Coronary artery (tissue), 2 donors: ENCODE data around the gene PLEKHG5.

Source experiments
- DNase-seq: peaks from one replicate; pipeline ENCODE4 v3.0.0-alpha.2; 2017; ENCODE audit warnings: low spot score
- H3K27ac ChIP-seq, 2 donors: fragments of 200-600 bp; sonication (generic); one replicate each; pipeline ENCODE4 v1.5.1; 2016 to 2019
- H3K4me3 ChIP-seq: fragments of 200-600 bp; sonication (generic); 2 replicates; pipeline ENCODE4 v1.5.1; 2016; ENCODE audit warnings: mild to moderate bottlenecking, moderate library complexity
- CTCF ChIP-seq: fragments of 200-600 bp; sonication (generic); IDR thresholded peaks from one replicate; pipeline ENCODE4 v1.5.1; 2019; ENCODE audit warnings: antibody characterized with exemption

Gene PLEKHG5

DNA sequence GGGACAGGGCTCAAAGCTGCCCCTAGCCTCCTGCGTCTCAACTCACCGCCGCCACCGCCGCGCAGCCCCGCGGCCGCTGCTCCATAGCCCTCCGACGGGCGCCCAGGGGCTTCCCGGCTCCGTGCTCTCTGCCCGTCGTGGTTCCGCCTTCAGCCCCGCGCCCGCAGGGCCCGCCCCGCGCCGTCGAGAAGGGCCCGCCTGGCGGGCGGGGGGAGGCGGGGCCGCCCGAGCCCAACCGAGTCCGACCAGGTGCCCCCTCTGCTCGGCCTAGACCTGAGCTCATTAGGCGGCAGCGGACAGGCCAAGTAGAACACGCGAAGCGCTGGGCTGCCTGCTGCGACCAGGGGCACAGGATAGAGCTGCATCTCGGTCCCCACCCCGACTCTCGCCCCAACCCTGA lies 25.4 kb downstream of the PLEKHG5 start, which contains the start of gene TNFRSF25:
TNFRSF25 (minus strand) TSS at position 151 of the 400 bp plus-strand sequence; CDS start at position 85, 66 bp downstream.
- H3K4me3 ChIP-seq: no peak within 1 kb of the TSS
- H3K27ac ChIP-seq: no peak within 1 kb of the TSS
- DNase-seq: no peak
- TF ChIP-seq CTCF: no peak

DNA sequence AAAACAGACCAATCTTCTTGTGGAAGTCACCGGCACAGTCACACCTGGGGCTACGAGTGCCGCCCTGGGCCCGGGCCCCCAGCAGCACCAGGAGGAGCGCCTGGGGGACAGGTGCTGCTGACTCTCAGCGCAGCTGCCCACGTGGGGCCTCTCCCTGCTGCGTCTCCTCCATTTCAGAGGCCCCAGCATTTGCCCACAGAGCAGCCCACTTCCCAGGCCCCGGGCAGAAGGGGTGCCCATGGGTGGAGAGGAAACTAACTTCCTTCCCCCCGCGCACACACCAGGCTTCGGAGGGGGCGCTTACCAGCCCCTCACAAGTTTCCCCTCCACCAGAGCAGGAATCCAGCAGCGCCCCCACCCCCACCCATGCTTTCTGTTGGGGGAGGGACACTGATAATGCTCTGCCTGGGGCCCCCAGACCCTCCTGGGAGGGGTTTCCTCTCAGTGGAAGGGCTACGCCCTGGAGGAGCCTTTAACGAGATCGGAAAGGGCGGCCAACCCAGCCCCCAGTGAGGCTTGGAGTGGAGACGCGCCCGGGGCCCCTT lies 25.9 kb downstream of the PLEKHG5 start:
- H3K4me3 ChIP-seq: no peak overlapping the region
- no peak for DNase-seq
- H3K27ac ChIP-seq: no peak overlapping the region
- TF ChIP-seq CTCF: no peak

GRCh38 chr1:6464915-6465314 lies 26.6 kb downstream of the PLEKHG5 start:
- TF ChIP-seq CTCF: no peak
- no peak for DNase-seq
- H3K4me3 ChIP-seq: no peak overlapping the region
- no peak overlapping the region for H3K27ac ChIP-seq

GRCh38 chr1:6464514-6464836 lies 27.0 kb downstream of the PLEKHG5 start:
- no peak for DNase-seq
- no peak for TF ChIP-seq CTCF
- H3K27ac ChIP-seq: no peak overlapping the region
- H3K4me3 ChIP-seq: no peak overlapping the region

DNA sequence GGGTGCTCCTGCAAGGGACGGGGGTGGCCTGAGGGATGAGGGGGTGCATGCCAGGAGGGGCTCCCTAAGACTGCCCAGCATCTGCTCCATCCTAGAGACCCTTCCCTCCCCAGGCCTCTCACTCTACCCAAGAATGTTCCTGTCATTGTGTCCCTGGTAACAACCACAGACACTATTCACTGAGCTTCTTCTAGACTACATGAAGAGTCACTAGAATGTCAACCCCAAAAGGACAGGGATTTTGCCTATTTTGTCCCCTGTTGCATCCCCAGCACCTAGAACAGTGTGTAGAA lies 28.4 kb downstream of the PLEKHG5 start:
- Histone ChIP-seq H3K4me3 (no peak overlapping the region), H3K27ac (no peak overlapping the region)
- no peak for DNase-seq
- no peak for TF ChIP-seq CTCF

DNA sequence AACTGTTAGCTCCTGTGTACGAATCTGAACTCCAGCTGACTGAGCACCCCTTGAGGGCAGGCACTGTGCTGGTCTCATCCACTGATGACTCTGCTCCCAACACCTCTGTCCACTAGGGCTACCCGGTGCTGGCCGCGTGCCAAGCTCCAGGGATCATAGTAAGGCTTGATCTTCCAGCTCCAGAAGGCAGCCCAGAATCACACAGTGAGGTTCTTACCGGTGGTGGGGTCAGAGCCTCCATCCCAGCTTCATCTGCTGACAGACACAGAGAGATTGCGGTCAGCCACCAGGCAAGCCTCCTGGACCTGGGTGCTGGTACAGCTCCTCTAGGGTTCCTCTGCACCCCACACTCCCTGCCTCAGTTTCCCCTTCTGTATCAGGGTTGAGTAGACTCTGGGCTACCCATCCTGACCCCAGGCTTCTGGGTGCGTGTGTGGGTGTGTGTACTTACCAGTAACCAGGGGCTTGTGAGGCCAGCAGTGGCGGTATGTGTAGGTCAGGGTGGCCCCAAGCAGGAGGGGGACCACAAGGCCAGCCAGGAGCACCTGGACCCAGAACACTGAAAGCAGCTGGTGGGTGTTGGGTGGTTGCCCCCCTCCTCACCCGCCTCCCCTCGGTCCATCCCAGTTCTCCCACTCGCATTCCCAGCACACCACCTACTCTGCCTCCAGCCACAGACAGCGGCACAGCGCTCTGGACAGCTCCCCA lies 28.9 kb downstream of the PLEKHG5 start:
- no peak for DNase-seq
- TF ChIP-seq CTCF: no peak
- H3K27ac ChIP-seq: no peak overlapping the region
- no peak overlapping the region for H3K4me3 ChIP-seq
